ENCODE measurements around the gene NRP2. TPM values are rescaled to one million over a fixed set of nuclear protein-coding genes. Genes with fewer than 3 reads are reported as not detected.

Gene NRP2
- total RNA-seq, 1 donor from 2014 or later: 64.0 TPM

GRCh38 chr2:205750797-205751196, 68.5 kb downstream of the NRP2 start:
- H3K4me3 Mint-ChIP-seq: no peak overlapping the region
- H3K36me3 Mint-ChIP-seq (ENCODE audit: low read depth): no peaks in the 10 kb centered on the region
- no peak for DNase-seq (ENCODE audit: low spot score)
- intact Hi-C loops (cut with micrococcal nuclease): no loop called here
- no peaks in the 10 kb centered on the region for H3K9me3 Mint-ChIP-seq
- no peaks in the 10 kb centered on the region for H3K4me1 Mint-ChIP-seq (ENCODE audit: low read depth)
- H3K27me3 Mint-ChIP-seq (ENCODE audit: insufficient read depth): peaks cover 2% of the 10 kb centered on the region
- H3K27ac Mint-ChIP-seq: no peak overlapping the region

DNA sequence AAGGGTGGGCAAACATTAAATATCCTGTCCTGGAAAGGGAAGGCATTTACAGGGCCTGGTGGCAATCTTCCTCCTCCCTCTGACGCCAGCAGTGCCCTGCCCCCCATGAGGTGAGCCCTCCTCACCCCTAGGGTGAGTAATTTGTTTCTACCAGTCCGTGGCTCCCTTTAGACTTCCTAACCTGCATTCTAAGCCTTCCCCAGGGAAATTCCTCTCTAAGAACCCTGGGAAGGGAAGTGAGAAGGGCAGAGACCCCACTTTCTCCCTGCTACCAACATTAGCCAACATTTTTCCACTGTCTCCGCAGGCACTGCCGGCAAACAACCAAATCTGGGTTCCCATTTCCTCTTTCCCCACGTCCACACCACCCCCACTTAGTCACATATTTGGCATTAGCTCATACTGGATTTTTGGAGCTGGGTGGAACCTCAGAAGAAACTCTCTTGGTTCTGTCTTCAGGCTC, 69.3 kb downstream of the NRP2 start:
- Mint-ChIP-seq H3K27ac (no peak overlapping the region), H3K4me1 (ENCODE audit: low read depth) (no peaks in the 10 kb centered on the region), H3K36me3 (ENCODE audit: low read depth) (no peaks in the 10 kb centered on the region), H3K27me3 (ENCODE audit: insufficient read depth) (peaks cover 2% of the 10 kb centered on the region), H3K9me3 (no peaks in the 10 kb centered on the region), H3K4me3 (no peak overlapping the region)
- no peak for DNase-seq (ENCODE audit: low spot score)
- intact Hi-C loops (cut with micrococcal nuclease): no loop called here

DNA sequence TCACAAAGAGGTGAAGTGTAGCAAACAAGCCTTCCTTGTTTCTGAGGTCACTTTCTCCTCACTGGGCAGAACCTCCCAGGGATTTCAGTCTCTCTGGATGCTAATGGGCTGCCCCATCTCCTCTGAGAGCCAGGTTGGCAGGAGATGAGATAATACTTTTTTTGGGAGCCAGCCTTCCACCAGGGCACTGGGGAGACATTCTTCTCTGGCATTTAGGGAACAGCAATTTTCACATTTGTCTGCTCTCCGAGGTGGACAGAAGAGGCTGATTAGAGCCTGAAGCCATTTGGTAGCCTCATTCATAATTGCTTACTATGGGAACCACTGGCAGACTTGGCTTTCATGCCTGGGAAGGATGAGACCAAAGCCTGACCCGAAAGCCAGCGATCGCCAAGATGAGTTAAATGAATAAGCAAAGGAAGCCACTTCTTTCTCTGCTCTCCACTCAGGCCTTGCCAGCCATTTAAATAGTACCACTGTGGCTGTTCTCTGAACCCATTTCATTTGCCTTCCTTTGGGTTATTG, 70.1 kb downstream of the NRP2 start:
- Mint-ChIP-seq H3K4me1 (ENCODE audit: low read depth) (no peaks in the 10 kb centered on the region), H3K36me3 (ENCODE audit: low read depth) (no peaks in the 10 kb centered on the region), H3K27ac (no peak overlapping the region), H3K9me3 (no peaks in the 10 kb centered on the region), H3K27me3 (ENCODE audit: insufficient read depth) (peaks cover 2% of the 10 kb centered on the region), H3K4me3 (no peak overlapping the region)
- intact Hi-C loops (cut with micrococcal nuclease): no loop called here
- DNase-seq (ENCODE audit: low spot score): no peak

DNA sequence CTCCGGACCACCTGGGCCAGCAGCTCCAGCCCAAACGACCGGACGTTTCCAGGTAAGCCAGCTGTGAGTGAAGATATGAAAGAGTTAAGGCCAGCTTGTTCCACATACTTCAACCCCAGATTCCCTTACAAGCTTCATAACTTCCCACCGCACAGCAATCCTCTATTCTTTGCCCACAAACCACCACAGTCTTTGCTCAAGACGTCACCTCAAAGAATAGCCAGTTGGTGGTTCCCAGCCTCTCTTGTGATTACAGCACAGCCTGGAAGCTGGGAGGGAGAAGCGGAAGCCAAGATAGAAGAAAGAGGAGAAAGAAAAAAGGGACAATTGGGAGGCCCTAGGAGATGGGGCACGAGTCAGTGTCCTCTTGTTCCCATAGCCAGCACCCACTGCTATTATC, 70.6 kb downstream of the NRP2 start:
- no peak for DNase-seq (ENCODE audit: low spot score)
- Mint-ChIP-seq H3K27ac (no peak overlapping the region), H3K27me3 (ENCODE audit: insufficient read depth) (peaks cover 2% of the 10 kb centered on the region), H3K36me3 (ENCODE audit: low read depth) (no peaks in the 10 kb centered on the region), H3K4me1 (ENCODE audit: low read depth) (no peaks in the 10 kb centered on the region), H3K9me3 (no peaks in the 10 kb centered on the region), H3K4me3 (no peak overlapping the region)
- intact Hi-C loops (cut with micrococcal nuclease): no loop called here

DNA sequence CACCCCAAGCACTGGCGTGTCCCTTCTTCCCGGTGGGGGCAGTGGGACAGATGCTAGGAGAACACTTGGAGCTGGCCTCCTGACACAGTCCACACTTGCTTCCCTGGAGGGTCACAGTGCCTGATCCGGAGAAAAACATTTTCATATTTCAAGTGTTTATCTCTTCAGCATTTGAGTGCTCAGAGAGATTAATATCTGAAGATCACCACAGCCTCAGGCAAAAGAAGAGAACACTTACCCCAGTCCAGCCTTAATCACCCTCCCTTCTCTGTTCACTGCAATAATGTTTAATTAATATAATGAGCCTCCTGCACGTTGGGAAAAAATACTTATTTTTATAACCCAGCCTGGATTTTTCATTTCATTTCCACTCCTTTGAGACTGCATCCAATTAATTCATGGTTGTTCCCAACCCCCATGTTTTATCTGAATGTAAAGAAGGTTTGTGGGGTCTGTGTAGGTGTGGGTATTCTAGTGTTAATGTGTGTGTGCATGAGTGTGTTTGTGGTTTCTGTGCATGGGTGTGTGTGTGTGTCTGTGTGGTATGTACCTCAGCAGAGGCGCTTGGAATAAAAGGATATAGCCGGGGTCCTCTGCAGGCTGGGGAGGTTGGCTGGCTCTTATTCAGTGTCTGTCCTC, 72.1 kb downstream of the NRP2 start:
- intact Hi-C loops (cut with micrococcal nuclease): no loop called here
- no peak for DNase-seq (ENCODE audit: low spot score)
- H3K27ac Mint-ChIP-seq: no peak overlapping the region
- no peak overlapping the region for H3K4me3 Mint-ChIP-seq
- H3K36me3 Mint-ChIP-seq (ENCODE audit: low read depth): no peaks in the 10 kb centered on the region
- H3K27me3 Mint-ChIP-seq (ENCODE audit: insufficient read depth): peaks cover 2% of the 10 kb centered on the region
- no peaks in the 10 kb centered on the region for H3K4me1 Mint-ChIP-seq (ENCODE audit: low read depth)
- no peaks in the 10 kb centered on the region for H3K9me3 Mint-ChIP-seq

GRCh38 chr2:205754924-205755321, 72.6 kb downstream of the NRP2 start:
- H3K9me3 Mint-ChIP-seq: no peaks in the 10 kb centered on the region
- no peak overlapping the region for H3K27ac Mint-ChIP-seq
- H3K36me3 Mint-ChIP-seq (ENCODE audit: low read depth): no peaks in the 10 kb centered on the region
- no peak overlapping the region for H3K4me3 Mint-ChIP-seq
- intact Hi-C loops (cut with micrococcal nuclease): no loop called here
- H3K27me3 Mint-ChIP-seq (ENCODE audit: insufficient read depth): peaks cover 2% of the 10 kb centered on the region
- H3K4me1 Mint-ChIP-seq (ENCODE audit: low read depth): no peaks in the 10 kb centered on the region
- no peak for DNase-seq (ENCODE audit: low spot score)

DNA sequence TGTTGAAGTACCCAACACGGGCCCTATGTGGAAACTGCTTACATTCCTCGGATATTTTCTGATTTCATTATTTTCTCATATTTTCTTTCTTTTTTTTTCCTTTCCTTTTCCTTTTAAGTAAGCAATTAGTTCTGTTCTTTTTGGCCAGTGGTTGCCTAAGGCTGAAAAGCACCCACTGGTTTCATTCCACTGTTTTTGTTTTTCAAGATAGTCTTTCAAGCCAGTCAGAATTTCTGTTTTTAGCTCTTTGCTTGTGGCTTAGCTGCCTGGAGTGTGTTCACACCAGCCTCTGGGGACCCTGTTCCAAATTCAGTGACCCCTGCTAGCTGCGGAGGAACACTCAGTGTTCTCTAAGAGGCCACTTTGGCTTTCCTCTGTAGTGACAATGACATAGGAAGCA, 73.6 kb downstream of the NRP2 start:
- H3K4me3 Mint-ChIP-seq: no peak overlapping the region
- intact Hi-C loops (cut with micrococcal nuclease): no loop called here
- peaks cover 3% of the 10 kb centered on the region for H3K36me3 Mint-ChIP-seq (ENCODE audit: low read depth)
- peaks cover 2% of the 10 kb centered on the region for H3K27me3 Mint-ChIP-seq (ENCODE audit: insufficient read depth)
- no peak for DNase-seq (ENCODE audit: low spot score)
- H3K27ac Mint-ChIP-seq: no peak overlapping the region
- H3K4me1 Mint-ChIP-seq (ENCODE audit: low read depth): no peaks in the 10 kb centered on the region
- H3K9me3 Mint-ChIP-seq: no peaks in the 10 kb centered on the region

GRCh38 chr2:205757271-205757670, 75.0 kb downstream of the NRP2 start:
- H3K27me3 Mint-ChIP-seq (ENCODE audit: insufficient read depth): peaks cover 4% of the 10 kb centered on the region
- no peak for DNase-seq (ENCODE audit: low spot score)
- intact Hi-C loops (cut with micrococcal nuclease): no loop called here
- H3K4me1 Mint-ChIP-seq (ENCODE audit: low read depth): no peaks in the 10 kb centered on the region
- peaks cover 3% of the 10 kb centered on the region for H3K36me3 Mint-ChIP-seq (ENCODE audit: low read depth)
- no peak overlapping the region for H3K4me3 Mint-ChIP-seq
- no peaks in the 10 kb centered on the region for H3K9me3 Mint-ChIP-seq
- no peak overlapping the region for H3K27ac Mint-ChIP-seq

DNA sequence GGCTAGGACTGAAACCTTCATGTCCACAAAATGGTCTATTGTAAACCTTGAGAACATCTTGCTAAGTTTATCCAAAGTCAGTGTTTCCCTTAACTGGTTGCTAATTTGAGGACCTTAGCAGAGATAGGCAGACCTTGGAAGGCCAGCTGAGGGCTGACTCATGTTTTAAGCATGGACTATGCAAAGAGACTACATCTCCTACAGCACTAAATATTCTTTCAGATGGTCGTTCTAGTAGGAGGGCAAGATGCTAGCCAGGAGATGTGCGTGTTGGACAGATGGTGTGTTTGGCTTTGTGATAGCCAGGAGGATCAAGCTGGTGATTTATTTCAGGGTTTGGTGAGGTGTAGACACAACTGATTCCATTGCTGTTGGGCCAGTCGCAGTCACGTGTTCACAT, 75.8 kb downstream of the NRP2 start:
- no peaks in the 10 kb centered on the region for H3K9me3 Mint-ChIP-seq
- DNase-seq (ENCODE audit: low spot score): no peak
- peaks cover 8% of the 10 kb centered on the region for H3K27me3 Mint-ChIP-seq (ENCODE audit: insufficient read depth)
- no peak overlapping the region for H3K27ac Mint-ChIP-seq
- H3K36me3 Mint-ChIP-seq (ENCODE audit: low read depth): peaks cover 3% of the 10 kb centered on the region
- H3K4me3 Mint-ChIP-seq: no peak overlapping the region
- intact Hi-C loops (cut with micrococcal nuclease): no loop called here
- H3K4me1 Mint-ChIP-seq (ENCODE audit: low read depth): no peaks in the 10 kb centered on the region

- H3K4me1 Mint-ChIP-seq (ENCODE audit: low read depth): no peaks in the 10 kb centered on the region
Observed at GRCh38 chr2:205758500-205758899, 76.2 kb downstream of the NRP2 start.

DNA sequence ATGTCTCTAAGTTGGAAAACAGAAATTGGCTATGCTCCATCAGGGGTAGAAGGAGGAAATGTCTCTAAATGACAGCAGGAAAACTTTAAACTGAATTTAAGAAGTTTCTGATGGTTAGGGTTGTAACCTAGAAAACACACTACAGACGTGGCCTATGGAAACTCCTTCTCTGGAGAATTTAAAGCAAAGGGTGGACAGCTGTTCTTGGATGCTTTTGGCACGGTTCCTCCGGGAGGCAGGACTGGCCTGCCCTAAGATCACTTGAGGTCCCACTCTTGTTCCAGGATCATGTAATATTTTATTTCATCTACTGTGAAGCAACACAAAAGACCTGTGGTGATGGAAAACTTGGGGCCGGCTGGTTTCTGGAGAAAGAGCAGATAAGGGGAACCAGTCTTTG, 77.0 kb downstream of the NRP2 start:
- H3K27me3 Mint-ChIP-seq (ENCODE audit: insufficient read depth): peaks cover 16% of the 10 kb centered on the region
- no peaks in the 10 kb centered on the region for H3K9me3 Mint-ChIP-seq
- no peak for DNase-seq (ENCODE audit: low spot score)
- H3K27ac Mint-ChIP-seq: no peak overlapping the region
- H3K4me3 Mint-ChIP-seq: no peak overlapping the region
- intact Hi-C loops (cut with micrococcal nuclease): no loop called here
- peaks cover 4% of the 10 kb centered on the region for H3K36me3 Mint-ChIP-seq (ENCODE audit: low read depth)
- H3K4me1 Mint-ChIP-seq (ENCODE audit: low read depth): no peaks in the 10 kb centered on the region

More at GRCh38 chr2:205758500-205758899, 76.2 kb downstream of the NRP2 start:
- DNase-seq (ENCODE audit: low spot score): no peak
- Mint-ChIP-seq H3K9me3 (no peaks in the 10 kb centered on the region), H3K4me3 (no peak overlapping the region), H3K27me3 (ENCODE audit: insufficient read depth) (peaks cover 9% of the 10 kb centered on the region), H3K27ac (no peak overlapping the region), H3K36me3 (ENCODE audit: low read depth) (peaks cover 4% of the 10 kb centered on the region)
- intact Hi-C loops (cut with micrococcal nuclease): no loop called here

- peaks cover 4% of the 10 kb centered on the region for H3K36me3 Mint-ChIP-seq (ENCODE audit: low read depth)
- H3K9me3 Mint-ChIP-seq: no peaks in the 10 kb centered on the region
- no peak overlapping the region for H3K27ac Mint-ChIP-seq
- H3K4me3 Mint-ChIP-seq: no peak overlapping the region
- DNase-seq (ENCODE audit: low spot score): no peak
- intact Hi-C loops (cut with micrococcal nuclease): no loop called here
- H3K27me3 Mint-ChIP-seq (ENCODE audit: insufficient read depth): peaks cover 18% of the 10 kb centered on the region
- no peaks in the 10 kb centered on the region for H3K4me1 Mint-ChIP-seq (ENCODE audit: low read depth)
Observed at GRCh38 chr2:205759732-205760131, 77.4 kb downstream of the NRP2 start.

- Mint-ChIP-seq H3K27ac (no peak overlapping the region), H3K27me3 (ENCODE audit: insufficient read depth) (peaks cover 21% of the 10 kb centered on the region), H3K4me1 (ENCODE audit: low read depth) (no peaks in the 10 kb centered on the region), H3K4me3 (no peak overlapping the region), H3K9me3 (no peaks in the 10 kb centered on the region), H3K36me3 (ENCODE audit: low read depth) (peaks cover 4% of the 10 kb centered on the region)
- intact Hi-C loops (cut with micrococcal nuclease): no loop called here
- no peak for DNase-seq (ENCODE audit: low spot score)
Observed at GRCh38 chr2:205760157-205760556, 77.9 kb downstream of the NRP2 start.

DNA sequence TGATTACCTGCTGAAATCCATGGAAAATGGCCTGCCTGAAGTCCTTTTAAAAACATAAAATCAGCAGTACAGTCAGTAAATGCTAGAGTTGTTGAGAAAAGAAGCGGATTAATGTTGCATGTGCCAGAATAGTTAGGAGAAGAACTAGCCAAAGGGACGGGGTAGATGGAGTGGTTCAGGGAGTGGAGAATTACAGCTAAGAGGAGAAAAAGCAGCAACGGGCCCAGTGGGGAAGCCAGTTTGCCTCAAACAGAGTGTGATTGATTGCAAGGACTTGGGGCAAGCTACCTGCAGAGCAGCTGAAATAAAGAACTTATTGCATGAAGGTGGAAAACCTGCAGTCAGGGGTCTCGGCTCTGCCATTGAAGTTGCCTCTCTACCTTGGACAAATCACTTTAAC, 79.1 kb downstream of the NRP2 start:
- Mint-ChIP-seq H3K27me3 (ENCODE audit: insufficient read depth) (peaks cover 29% of the 10 kb centered on the region), H3K27ac (no peak overlapping the region), H3K9me3 (no peaks in the 10 kb centered on the region), H3K36me3 (ENCODE audit: low read depth) (peaks cover 4% of the 10 kb centered on the region), H3K4me3 (no peak overlapping the region), H3K4me1 (ENCODE audit: low read depth) (no peaks in the 10 kb centered on the region)
- intact Hi-C loops (cut with micrococcal nuclease): no loop called here
- DNase-seq (ENCODE audit: low spot score): no peak

Measured in activated T-helper 1 cell treated with anti-CD3 and anti-CD28 coated beads, Interleukin-12 subunit alpha, Interleukin-12 subunit beta, Interleukin-2, Interleukin-4 antibody, amounts not matched to agents 30 ng/mL and 10 ng/mL and 1 ng/mL, durations not matched to agents 14 hours and 24 hours and 36 hours (primary cell).